Measurements from ENCODE around the gene EIF4G1. TPM values are rescaled to one million over a fixed set of nuclear protein-coding genes. Genes with fewer than 3 reads are reported as not detected.

The EIF4G1 gene
- total RNA-seq = 309 and 376 TPM in 2 replicates

GRCh38 chr3:184314363-184314699 lies at the start of gene EIF4G1:
EIF4G1 (plus strand) TSS chr3:184314606; CDS start chr3:184315797, 1,191 bp downstream.

GRCh38 chr3:184275961-184276910 lies 38.2 kb upstream of the EIF4G1 start, which contains the start of gene ECE2:
ECE2 (plus strand) TSS chr3:184276022; CDS start chr3:184276154, 132 bp downstream.

GRCh38 chr3:184298759-184299487 lies 15.5 kb upstream of the EIF4G1 start, which contains the start of gene PSMD2:
PSMD2 (plus strand) TSS chr3:184299241; CDS start chr3:184299267, 26 bp downstream.

GRCh38 chr3:184337399-184337714 lies 23.0 kb downstream of the EIF4G1 start, which contains the start of gene FAM131A:
FAM131A (plus strand) TSS chr3:184337600; CDS start chr3:184337631, 31 bp downstream.

GRCh38 chr3:184361532-184361931 lies 47.1 kb downstream of the EIF4G1 start, which contains the start of the genes CLCN2 and POLR2H:
CLCN2 (minus strand) TSS chr3:184361605; CDS start chr3:184361479, 126 bp downstream.
POLR2H (plus strand) TSS chr3:184361710; CDS start chr3:184363493, 1,783 bp downstream.

GRCh38 chr3:184377882-184378445 lies 63.6 kb downstream of the EIF4G1 start, which contains the start of gene THPO:
THPO (minus strand) TSS chr3:184378207; CDS start chr3:184376259, 1,948 bp downstream.

GRCh38 chr3:184379358-184380184 lies 65.2 kb downstream of the EIF4G1 start, which contains the start of gene CHRD:
CHRD (plus strand) TSS chr3:184380054; CDS start chr3:184380319, 265 bp downstream.

Small RNAs within 50 kb of the gene (small RNA-seq; reads per million reads assigned to genes)
- 567 reads per million, percentile 99 among the genes with 10 or more reads in this experiment for gene SNORD66

Other genes starting within 250 kb of the EIF4G1 start
- gene HTR3E, start 217.5 kb upstream of the EIF4G1 start, total RNA-seq = not detected in 2 replicates
- 40.2 and 40.5 TPM in 2 replicates for gene EIF2B5, start 179.2 kb upstream of the EIF4G1 start, total RNA-seq
- gene DVL3, start 159.2 kb upstream of the EIF4G1 start, total RNA-seq = 31.6 and 34.0 TPM in 2 replicates
- gene AP2M1, start 139.8 kb upstream of the EIF4G1 start, total RNA-seq = 389 and 410 TPM in 2 replicates
- 31.9 and 40.5 TPM in 2 replicates for gene ABCF3, start 128.4 kb upstream of the EIF4G1 start, total RNA-seq
- gene VWA5B2, start 85.0 kb upstream of the EIF4G1 start, total RNA-seq = under 0.01 and 0.10 TPM in 2 replicates
- gene ALG3, start 65.6 kb upstream of the EIF4G1 start, total RNA-seq = 30.5 and 40.5 TPM in 2 replicates
- 3.3 and 6.2 TPM in 2 replicates for gene EEF1AKMT4, start 64.9 kb upstream of the EIF4G1 start, total RNA-seq
- gene CAMK2N2, start 53.1 kb upstream of the EIF4G1 start, total RNA-seq = not detected in 2 replicates
- not detected in 2 replicates for gene ECE2, start 38.6 kb upstream of the EIF4G1 start, total RNA-seq
- gene PSMD2, start 15.4 kb upstream of the EIF4G1 start, total RNA-seq = 463 and 575 TPM in 2 replicates
- 26.9 and 28.7 TPM in 2 replicates for gene FAM131A, start 23.0 kb downstream of the EIF4G1 start, total RNA-seq
- 4.4 and 4.6 TPM in 2 replicates for gene CLCN2, start 47.0 kb downstream of the EIF4G1 start, total RNA-seq
- 78.7 and 87.9 TPM in 2 replicates for gene POLR2H, start 47.1 kb downstream of the EIF4G1 start, total RNA-seq
- not detected in 2 replicates for gene THPO, start 63.6 kb downstream of the EIF4G1 start, total RNA-seq
- under 0.01 and 0.19 TPM in 2 replicates for gene CHRD, start 65.4 kb downstream of the EIF4G1 start, total RNA-seq
- not detected in 2 replicates for gene EPHB3, start 247.2 kb downstream of the EIF4G1 start, total RNA-seq

All from vein endothelial cell (primary cell).